GM23338 (cell line): ENCODE measurements around the gene TEKT3. TPM values are rescaled to one million over a fixed set of nuclear protein-coding genes. Genes with fewer than 3 reads are reported as not detected.

Experiments used
- ATAC-seq: fragments of 200-7000 bp; cut with Tn5 transposase; 3 replicates; pipeline ENCODE4 v1.9.1; 2020
- DNase-seq: peaks from one replicate; pipeline ENCODE4 v3.0.0-alpha.2; 2015; ENCODE audit warnings: low spot score
- H2AFZ ChIP-seq: fragments of 200-600 bp; sonication (generic); 2 replicates; pipeline ENCODE4 v1.8.0; 2016; ENCODE audit warnings: antibody characterized with exemption, mild to moderate bottlenecking, moderate library complexity
- H3F3A ChIP-seq: fragments of 200-600 bp; sonication (generic); replicated peaks from 2 replicates; pipeline ENCODE4 v1.8.0; 2017; ENCODE audit warnings: antibody characterized with exemption, mixed run types, low read depth
- H3K27ac ChIP-seq: fragments of 200-600 bp; sonication (generic); 2 replicates; pipeline ENCODE4 v1.6.1; 2016; ENCODE audit warnings: low read depth
- H3K27me3 ChIP-seq: fragments of 200-600 bp; sonication (generic); 2 replicates; pipeline ENCODE4 v1.8.0; 2016; ENCODE audit warnings: mild to moderate bottlenecking, mixed run types, moderate library complexity; ENCODE audit not compliant: insufficient read depth
- H3K36me3 ChIP-seq: fragments of 200-600 bp; sonication (generic); 2 replicates; pipeline ENCODE4 v1.8.0; 2016; ENCODE audit warnings: mild to moderate bottlenecking; ENCODE audit not compliant: insufficient read depth
- H3K4me1 ChIP-seq: fragments of 200-600 bp; sonication (generic); 2 replicates; pipeline ENCODE4 v1.8.0; 2016; ENCODE audit warnings: mild to moderate bottlenecking, moderate library complexity; ENCODE audit not compliant: insufficient read depth
- H3K4me2 ChIP-seq: fragments of 200-600 bp; sonication (generic); 2 replicates; pipeline ENCODE4 v1.7.1; 2017; ENCODE audit warnings: mixed run types
- H3K4me3 ChIP-seq: fragments of 200-600 bp; sonication (generic); 2 replicates; pipeline ENCODE4 v1.6.1; 2016; ENCODE audit warnings: mixed run types
- H3K79me2 ChIP-seq: fragments of 200-600 bp; sonication (generic); replicated peaks from 2 replicates; pipeline ENCODE4 v1.8.0; 2017; ENCODE audit warnings: mild to moderate bottlenecking; ENCODE audit not compliant: insufficient read depth
- H3K9me2 ChIP-seq: fragments of 200-600 bp; sonication (generic); 2 replicates; pipeline ENCODE4 v1.8.0; 2017; ENCODE audit not compliant: insufficient read depth
- H4K20me1 ChIP-seq: fragments of 200-600 bp; sonication (generic); replicated peaks from 2 replicates; pipeline ENCODE4 v1.8.0; 2017; ENCODE audit warnings: mild to moderate bottlenecking; ENCODE audit not compliant: insufficient read depth
- H3K27ac Mint-ChIP-seq: 2 replicates; pipeline ENCODE4 v1.8.0; 2020; ENCODE audit warnings: inconsistent platforms, mild to moderate bottlenecking, moderate library complexity, mixed read lengths
- H3K27me3 Mint-ChIP-seq: 3 replicates; pipeline ENCODE4 v1.8.0; 2022; ENCODE audit warnings: low read depth, mild to moderate bottlenecking, moderate library complexity, mixed read lengths, inconsistent platforms; ENCODE audit not compliant: insufficient read depth, poor library complexity
- H3K36me3 Mint-ChIP-seq: 3 replicates; pipeline ENCODE4 v1.8.0; 2021; ENCODE audit warnings: low read depth, mild to moderate bottlenecking, inconsistent platforms, moderate library complexity, mixed read lengths
- H3K4me1 Mint-ChIP-seq: 3 replicates; pipeline ENCODE4 v1.8.0; 2020; ENCODE audit warnings: mild to moderate bottlenecking, inconsistent platforms, mixed read lengths
- H3K4me3 Mint-ChIP-seq: 3 replicates; pipeline ENCODE4 v1.8.0; 2021; ENCODE audit warnings: moderate library complexity, mild to moderate bottlenecking, inconsistent platforms, mixed read lengths
- H3K9me3 Mint-ChIP-seq: 3 replicates; pipeline ENCODE4 v1.8.0; 2020; ENCODE audit warnings: moderate library complexity, mild to moderate bottlenecking, inconsistent platforms, mixed read lengths
- CREB1 ChIP-seq: fragments of 250-450 bp; sonication (Bioruptor Pico); IDR thresholded peaks from 2 replicates; pipeline ENCODE4 v1.5.0; 2020; ENCODE audit warnings: low read depth, mild to moderate bottlenecking, moderate library complexity
- CTCF ChIP-seq, 2 experiments: fragments of 200-600 bp in 1 of 2; sonication (generic) in 1 of 2; conservative IDR thresholded peaks; 2 replicates each; pipeline versions ENCODE4 v1.5.1 to v1.6.1; 2016 to 2017; ENCODE audit warnings: antibody characterized with exemption in 2 of 2, low read depth in 2 of 2, mild to moderate bottlenecking in 2 of 2, moderate library complexity in 1 of 2
- ETS1 ChIP-seq: IDR thresholded peaks from 2 replicates; pipeline ENCODE4 v1.6.1; 2016; ENCODE audit warnings: antibody characterized with exemption
- EZH2 ChIP-seq: fragments of 200-600 bp; sonication (generic); IDR thresholded peaks from one replicate; pipeline ENCODE4 v1.8.0; 2017; ENCODE audit warnings: antibody characterized with exemption, mild to moderate bottlenecking, low read depth; ENCODE audit not compliant: unreplicated experiment
- EZH2phosphoT487 ChIP-seq: fragments of 200-600 bp; sonication (generic); IDR thresholded peaks from one replicate; pipeline ENCODE4 v1.8.1; 2018; ENCODE audit warnings: antibody characterized with exemption; ENCODE audit not compliant: unreplicated experiment
- JUNB ChIP-seq: IDR thresholded peaks from one replicate; pipeline ENCODE4 v1.6.1; 2016; ENCODE audit warnings: antibody characterized with exemption; ENCODE audit not compliant: unreplicated experiment
- NANOG ChIP-seq: IDR thresholded peaks from 2 replicates; pipeline ENCODE4 v1.6.1; 2016; ENCODE audit warnings: antibody characterized with exemption, borderline replicate concordance
- POLR2AphosphoS5 ChIP-seq: IDR thresholded peaks from 2 replicates; pipeline ENCODE4 v1.6.1; 2016; ENCODE audit warnings: antibody characterized with exemption, low read depth
- REST ChIP-seq: IDR thresholded peaks from one replicate; pipeline ENCODE4 v1.6.1; 2018; ENCODE audit warnings: antibody characterized with exemption; ENCODE audit not compliant: unreplicated experiment
- STAT1 ChIP-seq: IDR thresholded peaks from one replicate; pipeline ENCODE4 v1.6.1; 2016; ENCODE audit warnings: antibody characterized with exemption; ENCODE audit not compliant: unreplicated experiment
- ZNF114 ChIP-seq: fragments of 250-450 bp; sonication (Bioruptor Pico); IDR thresholded peaks from 2 replicates; pipeline ENCODE4 v1.5.0; 2020; ENCODE audit warnings: mild to moderate bottlenecking, moderate library complexity
- ZNF331 ChIP-seq: fragments of 250-450 bp; sonication (Bioruptor Pico); IDR thresholded peaks from 2 replicates; pipeline ENCODE4 v1.5.0; 2020; ENCODE audit warnings: low read depth, mild to moderate bottlenecking, moderate library complexity
- ZNF462 ChIP-seq: fragments of 250-450 bp; sonication (Bioruptor Pico); IDR thresholded peaks from 2 replicates; pipeline ENCODE4 v1.5.0; 2020; ENCODE audit warnings: mild to moderate bottlenecking, moderate library complexity
- polyA plus RNA-seq: library from polyadenylated mRNA; unstranded; fragments of >200 nt; fragmentation: Nextera tagmentation; extraction: Ambion mirVana; gene quantifications from 2 replicates; pipeline ENCODE4 v1.2.1, GENCODE V29; 2016
- total RNA-seq: library from RNA; depleted of rRNA; stranded (reverse); fragments of >200 nt; shearing (Covaris generic); gene quantifications from 2 replicates; pipeline ENCODE4 v1.2.3, GENCODE V29; 2014

The TEKT3 gene
- total and polyA plus RNA-seq, 2 experiments from 2014 or later = 1.6 to 2.0 TPM

- H3K36me3 Mint-ChIP-seq = no peaks in the 10 kb centered on the region
- no peaks in the 10 kb centered on the region for H3K79me2 ChIP-seq
- no peaks in the 10 kb centered on the region for H3K4me1 ChIP-seq
- no peak overlapping the region for H3K4me3 ChIP-seq
- peaks cover 2% of the 10 kb centered on the region for H3K27me3 Mint-ChIP-seq
- H3K27me3 ChIP-seq = no peaks in the 10 kb centered on the region
- no peak for ATAC-seq
- H3K4me3 Mint-ChIP-seq = no peak overlapping the region
- no peaks in the 10 kb centered on the region for H4K20me1 ChIP-seq
- H2AFZ ChIP-seq = no peak overlapping the region
- no peak for TF ChIP-seq EZH2phosphoT487
- TF ChIP-seq STAT1 = no peak
- no peak for TF ChIP-seq ZNF114 (CRISPR knock-in tag)
- no peak for TF ChIP-seq EZH2
- TF ChIP-seq NANOG = no peak
- TF ChIP-seq ZNF462 (CRISPR knock-in tag) = no peak
- TF ChIP-seq REST = no peak
- TF ChIP-seq ZNF331 (CRISPR knock-in tag) = no peak
- TF ChIP-seq ETS1 = no peak
- TF ChIP-seq CTCF (conservative IDR thresholded peaks at IDR 0.05; ENCODE audit: low read depth in 2 of 2) = no peak
- TF ChIP-seq POLR2AphosphoS5 = no peak
- TF ChIP-seq JUNB = no peak
- no peak for TF ChIP-seq CREB1 (CRISPR knock-in tag)
- H3K4me1 Mint-ChIP-seq = peaks cover 2% of the 10 kb centered on the region; the same call in 2 of the 3 replicates
- no peak overlapping the region for H3K4me2 ChIP-seq
- H3F3A ChIP-seq = no peaks in the 10 kb centered on the region
- no peaks in the 10 kb centered on the region for H3K9me3 Mint-ChIP-seq
- DNase-seq = no peak
- H3K27ac Mint-ChIP-seq = no peak overlapping the region
- H3K36me3 ChIP-seq = no peaks in the 10 kb centered on the region
- H3K27ac ChIP-seq = no peak overlapping the region
- 0 out of 2 replicates have a peak, but pooled peaks cover 3% of the 10 kb centered on the region for H3K9me2 ChIP-seq
Measured at GRCh38 chr17:15308758-15309157, 32.6 kb downstream of the TEKT3 start.
